IMR-90 (cell line): ENCODE measurements around the gene IGSF10. TPM values are rescaled to one million over a fixed set of nuclear protein-coding genes. Genes with fewer than 3 reads are reported as not detected.

Source experiments
- ATAC-seq: fragments of 200-7000 bp; cut with Tn5 transposase; 2 replicates; pipeline ENCODE4 v1.9.1; 2020; ENCODE audit warnings: low read depth, mild to moderate bottlenecking, moderate library complexity
- BruUV-seq: library from RNA; stranded (reverse); fragments of 400-500 nt; replicated peaks from 2 replicates; lab custom pipeline; 2021; lab: Mats Ljungman, UMichigan
- CTCF ChIA-PET: fragments of 300-600 bp; formaldehyde crosslinking; extraction: SDS; loops from one replicate; lab custom pipeline; 2021; ENCODE audit warnings: antibody characterized with exemption; lab: Yijun Ruan, JAX
- POLR2A ChIA-PET: fragments of 300-600 bp; sonication (Branson Sonifier 250); formaldehyde crosslinking; loops from one replicate; lab custom pipeline; 2022; ENCODE audit warnings: antibody characterized with exemption; ENCODE audit not compliant: unreplicated experiment; lab: Charles Lee
- DNase-seq: peaks from one replicate; pipeline ENCODE4 v3.0.0; 2013
- H2AFZ ChIP-seq: replicated peaks from 2 replicates; pipeline ENCODE3; 2013; ENCODE audit warnings: low read length, mild to moderate bottlenecking; ENCODE audit not compliant: poor library complexity
- H2AK5ac ChIP-seq: 2 replicates; pipeline ENCODE4 v1.6.1; 2013; ENCODE audit warnings: low read depth, low read length, inconsistent platforms
- H2AK9ac ChIP-seq: replicated peaks from 2 replicates; pipeline ENCODE3; 2013; ENCODE audit warnings: mild to moderate bottlenecking, low read depth, low read length, moderate library complexity; ENCODE audit not compliant: poor library complexity
- H2BK120ac ChIP-seq: 2 replicates; pipeline ENCODE4 v1.6.1; 2013; ENCODE audit warnings: low read depth, low read length, inconsistent platforms
- H2BK15ac ChIP-seq: 3 replicates; pipeline ENCODE4 v1.6.1; 2013; ENCODE audit warnings: low read depth, low read length, inconsistent platforms
- H2BK20ac ChIP-seq: 2 replicates; pipeline ENCODE4 v1.6.1; 2013; ENCODE audit warnings: low read depth, mild to moderate bottlenecking, inconsistent platforms, low read length, moderate library complexity
- H2BK5ac ChIP-seq: 2 replicates; pipeline ENCODE4 v1.6.1; 2013; ENCODE audit warnings: mild to moderate bottlenecking, low read depth, low read length, inconsistent platforms; ENCODE audit not compliant: poor library complexity, severe bottlenecking
- H3K14ac ChIP-seq: replicated peaks from 2 replicates; pipeline ENCODE4 v1.6.1; 2013; ENCODE audit warnings: low read depth, low read length, inconsistent platforms
- H3K18ac ChIP-seq: 2 replicates; pipeline ENCODE4 v1.6.1; 2013; ENCODE audit warnings: low read depth, low read length, control low read depth
- H3K23ac ChIP-seq: 2 replicates; pipeline ENCODE4 v1.6.1; 2013; ENCODE audit warnings: low read depth, low read length, inconsistent platforms
- H3K27ac ChIP-seq: 2 replicates; pipeline ENCODE4 v1.5.1; 2013; ENCODE audit warnings: mild to moderate bottlenecking, control low read depth, low read length; ENCODE audit not compliant: insufficient read depth
- H3K27me3 ChIP-seq: 2 replicates; pipeline ENCODE4 v1.6.1; 2013; ENCODE audit warnings: low read length; ENCODE audit not compliant: control insufficient read depth, insufficient read depth
- H3K36me3 ChIP-seq: 2 replicates; pipeline ENCODE4 v1.6.1; 2013; ENCODE audit warnings: low read length, mixed read lengths; ENCODE audit not compliant: control insufficient read depth, insufficient read depth
- H3K4ac ChIP-seq: 2 replicates; pipeline ENCODE4 v1.6.1; 2013; ENCODE audit warnings: low read depth, low read length, inconsistent platforms
- H3K4me1 ChIP-seq: 2 replicates; pipeline ENCODE4 v1.6.1; 2013; ENCODE audit warnings: low read length, mixed read lengths; ENCODE audit not compliant: control insufficient read depth, insufficient read depth
- H3K4me2 ChIP-seq: 2 replicates; pipeline ENCODE4 v1.6.1; 2013; ENCODE audit warnings: low read depth, mild to moderate bottlenecking, control low read depth, low read length, moderate library complexity
- H3K4me3 ChIP-seq: 2 replicates; pipeline ENCODE4 v1.5.1; 2013; ENCODE audit warnings: low read depth, mild to moderate bottlenecking, control low read depth, low read length, moderate library complexity; ENCODE audit not compliant: insufficient read depth
- H3K56ac ChIP-seq: 2 replicates; pipeline ENCODE4 v1.6.1; 2013; ENCODE audit warnings: low read length, inconsistent platforms; ENCODE audit not compliant: insufficient read depth; ENCODE audit errors: extremely low read depth
- H3K79me1 ChIP-seq, 2 experiments: 2 replicates each; pipeline ENCODE4 v1.6.1; 2013; ENCODE audit warnings: low read length in 2 of 2, inconsistent platforms in 1 of 2, low read depth in 1 of 2
- H3K9ac ChIP-seq: 2 replicates; pipeline ENCODE4 v1.6.1; 2013; ENCODE audit warnings: low read depth, low read length, control low read depth
- H3K9me1 ChIP-seq: 2 replicates; pipeline ENCODE4 v1.6.1; 2013; ENCODE audit warnings: low read length, inconsistent platforms; ENCODE audit not compliant: insufficient read depth
- H3K9me3 ChIP-seq: 2 replicates; pipeline ENCODE4 v1.6.1; 2013; ENCODE audit warnings: low read length; ENCODE audit not compliant: control insufficient read depth, insufficient read depth
- H4K20me1 ChIP-seq: 2 replicates; pipeline ENCODE4 v1.6.1; 2013; ENCODE audit warnings: low read length, inconsistent platforms; ENCODE audit not compliant: insufficient read depth
- H4K5ac ChIP-seq: 2 replicates; pipeline ENCODE4 v1.6.1; 2013; ENCODE audit warnings: mild to moderate bottlenecking, low read depth, low read length, control low read depth
- H4K8ac ChIP-seq, 2 experiments: 2 replicates each; pipeline ENCODE4 v1.6.1; 2013; ENCODE audit warnings: low read depth in 2 of 2, low read length in 2 of 2, control low read depth in 1 of 2, inconsistent platforms in 1 of 2
- H4K91ac ChIP-seq: 2 replicates; pipeline ENCODE4 v1.6.1; 2013; ENCODE audit warnings: low read depth, low read length, inconsistent platforms; ENCODE audit not compliant: insufficient read depth
- CHD1 ChIP-seq: IDR thresholded peaks from 2 replicates; pipeline ENCODE4 v1.6.1; 2012; ENCODE audit warnings: low read depth, low read length, improper control_type of control experiment
- FOS ChIP-seq: fragments of 150-350 bp; IDR thresholded peaks from 2 replicates; pipeline ENCODE4 v1.6.1; 2016; ENCODE audit warnings: low read depth, low read length
- MAFK ChIP-seq: IDR thresholded peaks from 2 replicates; pipeline ENCODE4 v1.6.1; 2012; ENCODE audit warnings: low read depth, low read length, improper control_type of control experiment
- MAZ ChIP-seq: IDR thresholded peaks from 2 replicates; pipeline ENCODE4 v1.6.1; 2012; ENCODE audit warnings: low read depth, mild to moderate bottlenecking, low read length, improper control_type of control experiment, moderate library complexity, borderline replicate concordance
- MXI1 ChIP-seq: IDR thresholded peaks from 2 replicates; pipeline ENCODE4 v1.6.1; 2012; ENCODE audit warnings: low read depth, mild to moderate bottlenecking, low read length, moderate library complexity, borderline replicate concordance
- NFE2L2 ChIP-seq: fragments of 150-350 bp; IDR thresholded peaks from 2 replicates; pipeline ENCODE4 v1.6.1; 2016; ENCODE audit warnings: low read depth, mild to moderate bottlenecking, low read length
- RAD21 ChIP-seq: IDR thresholded peaks from 2 replicates; pipeline ENCODE4 v1.6.1; 2012; ENCODE audit warnings: low read length, improper control_type of control experiment
- RCOR1 ChIP-seq: IDR thresholded peaks from 2 replicates; pipeline ENCODE4 v1.6.1; 2012; ENCODE audit warnings: mild to moderate bottlenecking, low read length, improper control_type of control experiment; ENCODE audit not compliant: insufficient replicate concordance
- SMC3 ChIP-seq: fragments of 150-350 bp; IDR thresholded peaks from 2 replicates; pipeline ENCODE4 v1.6.1; 2016; ENCODE audit warnings: low read depth, mild to moderate bottlenecking, antibody characterized with exemption, low read length, moderate library complexity
- WGBS, 2 experiments: methylation state at CpG; one replicate each; pipeline versions ENCODE4 v1.1.5 to v1.1.7; 2013; ENCODE audit warnings: missing lambda C conversion rate in 2 of 2; ENCODE audit not compliant: insufficient read length in 1 of 2; ENCODE audit errors: extremely low coverage in 2 of 2; 5-methylcytosine and 5-hydroxymethylcytosine counted together
- dilution Hi-C: fragments of 300-500 bp; cut with HindIII; formaldehyde crosslinking; loops from one replicate; pipeline ENCODE4 v1.14.3; 2018; ENCODE audit warnings: low sequenced_read_pairs; ENCODE audit not compliant: unreplicated experiment
- in situ Hi-C: fragments of 300-500 bp; cut with MboI; formaldehyde crosslinking; loops from 3 replicates; pipeline ENCODE4 v1.14.3; 2019; ENCODE audit warnings: low sequenced_read_pairs, inconsistent platforms, mixed read lengths
- intact Hi-C: fragments of 100-400 bp; cut with micrococcal nuclease; formaldehyde crosslinking; loops from 2 replicates; pipeline ENCODE4 v1.10.0; 2022
- polyA plus RNA-seq, 3 experiments: library from polyadenylated mRNA; depleted of rRNA; stranded (reverse); fragments of >200 nt; gene quantifications; 2 replicates each; pipeline ENCODE4 v1.2.3, GENCODE V29; 2012; ENCODE audit warnings: low replicate concordance in 1 of 3
- total RNA-seq: library from RNA; depleted of rRNA; stranded (reverse); fragments of >200 nt; gene quantifications from 2 replicates; pipeline ENCODE4 v1.2.3, GENCODE V29; 2012
- TF ChIP-seq, protein P1 (sequence below): conservative IDR thresholded peaks from 2 replicates; pipeline ENCODE4 v1.5.1; 2012; ENCODE audit warnings: mild to moderate bottlenecking, low read depth, low read length, improper control_type of control experiment
- TF ChIP-seq, protein P2 (sequence below): fragments of 150-350 bp; IDR thresholded peaks from 2 replicates; pipeline ENCODE4 v1.6.1; 2016; ENCODE audit warnings: low read depth, mild to moderate bottlenecking, low read length, moderate library complexity, borderline replicate concordance

The IGSF10 gene
- total and polyA plus RNA-seq, 2 of the 4 experiments (the other 2 are of a cell fraction), result under 0.01 to 0.07 TPM

DNA sequence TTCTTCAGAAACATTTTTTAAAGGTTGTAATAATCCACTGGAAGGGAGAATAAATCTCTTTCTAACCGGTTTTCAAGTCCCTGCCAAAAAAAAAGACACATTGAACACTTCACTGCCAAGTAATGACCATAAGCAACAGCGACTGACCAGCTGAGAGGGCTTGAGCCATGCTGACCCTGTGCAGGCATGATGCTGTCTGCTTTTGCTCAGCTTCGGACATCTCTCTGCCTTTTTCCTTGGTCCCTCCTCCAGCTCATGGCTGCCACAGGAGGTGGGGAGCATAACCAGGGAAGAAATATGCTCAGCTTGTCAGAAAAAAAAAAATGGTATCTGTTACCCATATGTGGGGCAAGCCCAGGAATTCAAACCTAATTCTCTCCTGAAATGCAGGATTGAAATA lies 1.5 kb downstream of the IGSF10 start:
- CTCF ChIA-PET, result interaction anchor here (1.0 to 1.1 kb wide), 2 partner anchors 9 to 21 kb away, joined by 3 read pairs; no protein-coding TSS in a partner anchor
- no peak for ATAC-seq
- Histone ChIP-seq H3K79me1 (no peaks in the 10 kb centered on the region), H3K27ac (no peak overlapping the region), H3K4me3 (no peak overlapping the region), H4K20me1 (no peaks in the 10 kb centered on the region), H3K9me1 (no peaks in the 10 kb centered on the region; the same call in 1 of the 2 replicates), H2AK5ac (no peak overlapping the region), H2BK5ac (no peak overlapping the region), H3K56ac (no peak overlapping the region), H3K36me3 (no peaks in the 10 kb centered on the region), H2AK9ac (no peak overlapping the region), H3K23ac (no peak overlapping the region), H2BK120ac (no peak overlapping the region), H2AFZ (no peak overlapping the region), H3K9me3 (no peaks in the 10 kb centered on the region), H3K18ac (no peak overlapping the region), H3K9ac (no peak overlapping the region), H3K4me1 (no peaks in the 10 kb centered on the region), H4K91ac (no peak overlapping the region), H2BK15ac (no peak overlapping the region), H3K4ac (no peak overlapping the region), H2BK20ac (no peak overlapping the region), H4K5ac (no peak overlapping the region), H3K14ac (no peak overlapping the region), H3K27me3 (peaks cover 27% of the 10 kb centered on the region), H4K8ac (no peak overlapping the region), H3K4me2 (no peak overlapping the region)
- 83% methylated on average over 1 of the region's 3 CpGs; no CpG with 5 or more reads in 1 of the 2 experiments for WGBS, 2 experiments
- in situ Hi-C loops, result no loop called here
- dilution Hi-C loops, result no loop called here
- no TSS peak for BruUV-seq
- POLR2A ChIA-PET, result no interaction called here
- DNase-seq, result no peak
- intact Hi-C loops, result no loop called here
- TF ChIP-seq SMC3, result no peak
- TF ChIP-seq MAFK, result no peak
- TF ChIP-seq, protein P1, sequence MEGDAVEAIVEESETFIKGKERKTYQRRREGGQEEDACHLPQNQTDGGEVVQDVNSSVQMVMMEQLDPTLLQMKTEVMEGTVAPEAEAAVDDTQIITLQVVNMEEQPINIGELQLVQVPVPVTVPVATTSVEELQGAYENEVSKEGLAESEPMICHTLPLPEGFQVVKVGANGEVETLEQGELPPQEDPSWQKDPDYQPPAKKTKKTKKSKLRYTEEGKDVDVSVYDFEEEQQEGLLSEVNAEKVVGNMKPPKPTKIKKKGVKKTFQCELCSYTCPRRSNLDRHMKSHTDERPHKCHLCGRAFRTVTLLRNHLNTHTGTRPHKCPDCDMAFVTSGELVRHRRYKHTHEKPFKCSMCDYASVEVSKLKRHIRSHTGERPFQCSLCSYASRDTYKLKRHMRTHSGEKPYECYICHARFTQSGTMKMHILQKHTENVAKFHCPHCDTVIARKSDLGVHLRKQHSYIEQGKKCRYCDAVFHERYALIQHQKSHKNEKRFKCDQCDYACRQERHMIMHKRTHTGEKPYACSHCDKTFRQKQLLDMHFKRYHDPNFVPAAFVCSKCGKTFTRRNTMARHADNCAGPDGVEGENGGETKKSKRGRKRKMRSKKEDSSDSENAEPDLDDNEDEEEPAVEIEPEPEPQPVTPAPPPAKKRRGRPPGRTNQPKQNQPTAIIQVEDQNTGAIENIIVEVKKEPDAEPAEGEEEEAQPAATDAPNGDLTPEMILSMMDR, result no peak
- no peak for TF ChIP-seq CHD1
- no peak for TF ChIP-seq NFE2L2
- no peak for TF ChIP-seq RAD21
- TF ChIP-seq RCOR1, result no peak
- TF ChIP-seq, protein P2, sequence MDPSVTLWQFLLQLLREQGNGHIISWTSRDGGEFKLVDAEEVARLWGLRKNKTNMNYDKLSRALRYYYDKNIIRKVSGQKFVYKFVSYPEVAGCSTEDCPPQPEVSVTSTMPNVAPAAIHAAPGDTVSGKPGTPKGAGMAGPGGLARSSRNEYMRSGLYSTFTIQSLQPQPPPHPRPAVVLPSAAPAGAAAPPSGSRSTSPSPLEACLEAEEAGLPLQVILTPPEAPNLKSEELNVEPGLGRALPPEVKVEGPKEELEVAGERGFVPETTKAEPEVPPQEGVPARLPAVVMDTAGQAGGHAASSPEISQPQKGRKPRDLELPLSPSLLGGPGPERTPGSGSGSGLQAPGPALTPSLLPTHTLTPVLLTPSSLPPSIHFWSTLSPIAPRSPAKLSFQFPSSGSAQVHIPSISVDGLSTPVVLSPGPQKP, result no peak
- TF ChIP-seq MXI1, result no peak
- TF ChIP-seq MAZ, result no peak
- no peak for TF ChIP-seq FOS
